Measurements from ENCODE around the gene CD300LD.

CD300LD gene

GRCh38 chr17:74543406-74543805 is 48.7 kb downstream of the CD300LD start:
- DNase-seq, result no peak

DNA sequence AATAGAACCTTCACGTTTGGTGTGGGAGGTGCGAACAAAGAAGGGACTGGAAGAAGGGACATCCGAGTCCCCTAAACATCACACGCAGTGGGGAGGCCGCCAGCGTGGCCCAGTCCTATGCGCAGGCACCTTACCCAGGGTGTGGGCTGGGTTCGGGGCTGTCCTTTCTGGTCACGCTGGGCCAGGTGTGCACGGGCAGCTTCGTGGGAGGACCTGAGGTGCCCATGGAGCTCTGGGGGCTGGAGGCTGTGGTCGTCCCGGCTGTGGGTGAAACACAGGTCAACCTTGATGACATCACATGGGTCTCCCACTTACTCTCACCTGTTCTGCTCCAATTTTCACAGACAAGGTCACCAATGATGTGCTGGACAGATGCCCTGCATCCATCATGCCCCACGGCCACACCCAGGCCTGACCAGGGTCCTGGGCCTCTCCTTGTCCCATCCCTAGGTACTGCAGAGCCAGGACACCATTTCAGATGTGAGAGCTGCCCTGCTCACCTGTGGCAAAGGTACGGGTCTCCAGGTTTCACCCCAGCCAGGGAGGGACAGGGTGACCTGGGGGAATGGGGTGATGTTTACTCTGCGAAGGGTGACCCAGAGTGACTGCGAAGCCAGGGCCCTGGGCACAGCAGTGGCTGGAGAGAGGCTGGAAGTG is 49.2 kb downstream of the CD300LD start:
- no peak for DNase-seq

GRCh38 chr17:74542166-74542565 is 49.9 kb downstream of the CD300LD start:
- no peak for DNase-seq

DNA sequence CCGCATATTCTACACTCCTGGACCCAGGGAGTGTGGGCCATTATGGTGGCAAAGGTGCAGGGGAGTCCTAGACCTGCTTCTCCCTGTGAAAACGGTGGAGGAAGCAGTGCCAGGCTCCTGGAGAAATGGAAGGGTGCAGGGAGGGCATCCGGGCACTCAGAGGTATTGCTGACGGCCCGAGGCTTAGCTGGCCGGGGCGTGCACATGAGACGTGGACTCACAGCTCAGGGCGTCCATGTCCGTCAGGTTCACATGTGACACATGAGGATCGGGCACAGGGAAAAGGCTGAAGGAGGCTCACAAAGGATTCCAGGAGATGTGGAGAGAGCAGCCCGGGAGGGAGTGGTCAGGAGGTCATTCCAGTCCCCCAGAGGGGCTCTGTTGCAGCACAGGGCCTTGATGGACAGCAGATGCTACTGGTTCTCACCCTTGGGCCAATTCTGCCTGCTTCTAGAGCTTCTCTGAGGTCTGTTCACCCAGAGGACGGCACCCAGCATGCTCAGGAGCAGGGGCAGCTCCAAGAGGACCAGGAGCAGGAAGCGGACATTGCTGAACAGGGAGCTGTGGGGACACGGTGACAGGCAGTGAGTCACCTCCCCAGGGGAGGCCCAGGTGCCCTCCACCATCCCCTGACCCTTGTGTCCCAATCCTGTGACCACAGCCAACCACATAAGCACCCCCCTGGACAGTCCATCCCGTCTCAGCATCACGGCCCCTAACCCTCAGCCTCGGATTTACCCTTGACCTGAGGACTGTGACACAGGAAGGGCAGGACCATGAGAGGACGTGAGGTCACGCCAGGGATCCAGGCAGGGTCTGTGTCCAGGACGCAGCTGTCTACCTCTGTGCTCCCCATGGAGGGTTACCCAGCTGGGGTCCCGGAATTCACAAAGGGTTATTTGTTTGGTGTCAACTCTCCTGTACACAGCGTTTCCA is 50.6 kb downstream of the CD300LD start:
- DNase-seq, result no peak

DNA sequence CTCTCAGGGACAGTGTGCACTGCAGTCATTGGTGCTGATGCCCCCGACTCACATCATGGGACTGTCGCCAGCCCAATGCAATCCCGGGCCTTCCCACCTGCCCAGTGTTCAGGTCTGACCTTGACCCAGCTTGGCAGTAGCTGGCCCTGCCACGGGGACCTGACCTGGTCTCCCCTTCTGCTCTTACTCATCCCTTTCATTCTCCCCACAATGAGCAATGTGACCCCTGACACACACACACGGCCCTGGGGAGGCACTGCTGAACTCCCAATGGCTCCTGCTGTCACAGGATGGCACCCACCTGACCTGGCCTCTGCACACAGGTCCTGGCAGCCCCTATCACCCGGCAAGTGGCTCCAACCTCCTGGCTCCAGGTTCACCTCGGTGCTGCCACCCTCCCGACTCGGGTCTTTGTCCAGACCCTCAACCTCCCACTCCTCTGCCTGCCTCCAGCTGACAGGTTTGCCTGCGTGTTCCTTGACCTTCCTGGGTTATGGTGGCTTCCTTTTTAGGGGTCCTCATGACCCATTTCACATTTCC is 52.7 kb downstream of the CD300LD start:
- no peak for DNase-seq

DNA sequence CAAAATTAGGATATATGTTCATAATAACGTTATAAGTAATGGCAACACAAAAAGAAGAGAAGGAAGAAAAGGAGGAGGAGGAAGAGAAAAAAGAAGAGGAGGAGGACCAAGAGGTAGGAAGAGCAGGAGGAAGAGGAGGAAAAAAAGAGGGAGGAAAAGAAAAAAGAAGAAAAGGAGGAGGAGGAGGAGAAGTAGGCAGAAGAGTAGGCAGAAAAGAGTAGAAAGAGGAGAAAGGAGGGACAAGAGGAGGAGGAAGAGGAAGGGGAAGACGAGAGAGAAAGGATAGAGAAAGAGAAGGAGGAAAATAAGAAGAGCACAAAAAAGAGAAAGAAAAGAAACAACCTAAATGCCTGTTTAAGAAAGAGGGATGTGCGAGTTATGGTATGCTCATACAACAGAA is 55.2 kb downstream of the CD300LD start:
- no peak for DNase-seq

- DNase-seq, result peak; percentile 95 to 98
These were observed 60.0 kb downstream of the CD300LD start for GRCh38 chr17:74532115-74532514.

DNA sequence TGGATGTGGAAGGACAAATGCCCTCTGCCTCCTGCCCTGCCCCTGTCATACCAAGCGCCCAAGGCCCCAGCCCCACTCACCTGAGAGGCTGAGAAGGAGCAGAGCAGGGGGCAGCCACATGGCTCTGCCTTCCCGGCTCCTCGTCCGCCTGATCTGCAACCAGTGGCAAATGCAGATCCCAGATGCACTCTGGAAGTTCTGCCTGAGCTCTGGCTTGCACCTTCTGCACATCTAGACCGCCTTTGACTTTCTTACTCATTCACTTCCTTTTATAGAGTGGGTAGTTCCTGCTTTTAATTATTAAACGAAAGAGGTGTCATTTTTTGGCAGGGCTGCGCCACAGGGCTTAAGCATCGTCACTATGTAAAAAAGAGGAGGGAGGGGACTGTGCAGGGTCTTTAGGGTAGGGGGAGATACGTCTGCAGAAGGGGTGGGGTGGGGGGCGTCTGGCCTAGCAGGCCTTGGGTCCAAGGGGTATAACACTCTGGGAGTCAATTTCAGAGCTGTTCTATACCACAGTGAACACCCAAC is 60.8 kb downstream of the CD300LD start, which contains the start of gene CD300LB:
TSS of gene CD300LB (minus strand) at position 245 of the 531 bp plus-strand sequence. CDS start at position 120, 125 bp downstream.
- DNase-seq, result peak; percentile 39 to 50

- DNase-seq, result no peak
These were observed 61.3 kb downstream of the CD300LD start for GRCh38 chr17:74530831-74531150.
